HG02981 (cell line): ENCODE results near the gene VWA2.

Experiments
- ATAC-seq: cut with Tn5 transposase; IDR thresholded peaks from one replicate; pipeline ENCODE4 v1.9.1; 2021; ENCODE audit warnings: mild to moderate bottlenecking, moderate library complexity; ENCODE audit not compliant: unreplicated experiment

Gene VWA2

DNA sequence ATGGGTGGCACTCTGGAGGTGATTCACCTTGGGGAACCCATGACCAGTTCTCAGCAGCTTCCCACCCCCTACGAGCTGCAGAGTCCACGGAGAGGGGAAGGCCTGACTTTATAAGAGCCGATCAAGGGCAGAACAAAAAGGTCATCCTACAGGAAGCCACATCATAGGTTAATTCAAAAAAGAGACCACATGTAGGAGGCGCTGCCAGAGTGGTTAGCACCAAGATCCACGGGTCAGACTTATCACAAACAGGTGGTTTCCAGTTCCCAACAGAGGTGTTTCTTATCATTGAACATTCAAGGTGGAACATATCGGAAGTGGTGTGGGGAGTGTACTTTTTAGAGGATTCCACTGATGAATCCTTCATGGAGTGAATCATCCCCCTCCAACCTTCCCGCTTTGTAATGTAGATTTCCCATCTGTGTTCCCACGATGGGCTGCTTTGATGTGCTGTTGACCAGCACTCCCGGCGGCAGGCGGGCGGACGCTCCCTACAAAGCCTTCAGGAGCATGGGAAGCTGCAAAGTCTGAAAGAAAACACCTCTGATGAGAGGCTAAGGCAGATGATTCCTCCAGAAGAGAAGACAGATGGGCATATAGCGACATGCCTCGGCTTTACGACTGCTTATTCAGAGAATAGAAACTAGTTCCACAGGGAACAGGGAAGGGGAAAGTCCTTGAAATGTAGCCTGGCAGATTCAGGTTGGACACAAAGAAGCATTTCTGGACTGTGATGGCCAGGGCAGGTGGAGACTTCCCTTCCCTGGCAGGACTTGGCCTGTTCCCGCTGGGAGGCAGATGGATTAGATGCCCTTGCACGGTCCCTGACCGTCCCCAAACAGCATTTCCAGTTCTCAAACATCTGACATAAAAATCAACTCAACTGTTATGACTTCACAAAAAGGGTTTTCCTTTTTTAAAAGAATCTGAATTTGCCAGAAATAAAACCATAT, 98.7 kb downstream of the VWA2 start:
- no peak for ATAC-seq

DNA sequence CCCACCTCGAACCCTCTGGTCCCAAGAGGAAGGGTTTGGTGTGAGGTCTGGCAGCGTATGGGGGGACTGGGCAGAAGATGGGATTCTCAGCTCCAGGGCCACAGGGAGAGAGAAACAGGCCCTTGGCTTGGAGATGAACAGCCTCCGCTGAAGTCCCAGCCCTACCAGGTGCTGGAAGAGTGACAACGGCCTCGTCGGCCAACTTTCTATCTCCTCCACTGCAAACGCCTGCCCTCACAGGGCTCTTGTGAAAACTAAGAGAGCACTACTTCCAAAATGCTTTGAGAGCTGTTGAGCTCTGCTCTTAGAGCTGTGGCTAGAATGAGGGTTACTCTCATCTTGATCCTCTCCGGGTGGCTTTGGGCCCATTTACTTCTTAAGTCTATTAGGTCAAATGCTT, 101.8 kb downstream of the VWA2 start:
- ATAC-seq, result no peak
